Natural killer cell (primary cell): ENCODE results near the gene SRMS. TPM values are rescaled to one million over a fixed set of nuclear protein-coding genes. Genes with fewer than 3 reads are reported as not detected.

ENCODE experiments used
- ATAC-seq, 3 donors: fragments of 150-1000 bp in 2 of 3; fragments of 200-7000 bp in 1 of 3; cut with Tn5 transposase; 1 replicate in 1 of 3; 2 replicates in 2 of 3; pipeline ENCODE4 v1.10.0; 2021; ENCODE audit warnings: mild to moderate bottlenecking in 2 of 3, moderate library complexity in 2 of 3
- DNase-seq, 2 donors: peaks; one replicate each; pipeline versions ENCODE4 v3.0.0 to v3.0.0-alpha.2; 2013 to 2021; ENCODE audit warnings: mixed read lengths in 1 of 2
- H3K27ac ChIP-seq: one replicate; pipeline ENCODE4 v1.5.1; 2013; ENCODE audit warnings: mild to moderate bottlenecking, low read length
- H3K27me3 ChIP-seq: one replicate; pipeline ENCODE4 v1.6.1; 2013; ENCODE audit warnings: low read length; ENCODE audit not compliant: control insufficient read depth, insufficient read depth
- H3K36me3 ChIP-seq: one replicate; pipeline ENCODE4 v1.6.1; 2013; ENCODE audit warnings: low read length; ENCODE audit not compliant: control insufficient read depth, insufficient read depth
- H3K4me1 ChIP-seq: one replicate; pipeline ENCODE4 v1.6.1; 2013; ENCODE audit warnings: low read length; ENCODE audit not compliant: control insufficient read depth, insufficient read depth
- H3K4me3 ChIP-seq: one replicate; pipeline ENCODE4 v1.5.1; 2013; ENCODE audit warnings: low read length
- H3K9me3 ChIP-seq: one replicate; pipeline ENCODE4 v1.6.1; 2013; ENCODE audit warnings: low read length; ENCODE audit not compliant: control insufficient read depth, insufficient read depth
- H3K27ac Mint-ChIP-seq, 2 donors: one replicate each; pipeline ENCODE4 v1.8.0; 2022; ENCODE audit warnings: mild to moderate bottlenecking in 2 of 2, mixed read lengths in 2 of 2, moderate library complexity in 1 of 2
- H3K27me3 Mint-ChIP-seq, 2 donors: one replicate each; pipeline ENCODE4 v1.8.0; 2022; ENCODE audit warnings: low read depth in 2 of 2, mixed read lengths in 2 of 2
- H3K36me3 Mint-ChIP-seq: one replicate; pipeline ENCODE4 v1.8.0; 2022; ENCODE audit warnings: mixed read lengths
- H3K4me1 Mint-ChIP-seq, 2 donors: one replicate each; pipeline ENCODE4 v1.8.0; 2022; ENCODE audit warnings: mixed read lengths in 2 of 2
- H3K4me3 Mint-ChIP-seq: one replicate; pipeline ENCODE4 v1.8.0; 2022; ENCODE audit warnings: mild to moderate bottlenecking, moderate library complexity, mixed read lengths
- H3K9me3 Mint-ChIP-seq, 2 donors: one replicate each; pipeline ENCODE4 v1.8.0; 2022; ENCODE audit warnings: mixed read lengths in 2 of 2
- WGBS: methylation state at CpG from one replicate; pipeline ENCODE4 v1.1.7; 2013; ENCODE audit warnings: missing lambda C conversion rate; ENCODE audit not compliant: insufficient coverage; 5-methylcytosine and 5-hydroxymethylcytosine counted together
- intact Hi-C: fragments of 100-400 bp; cut with micrococcal nuclease; formaldehyde crosslinking; loops from one replicate; pipeline ENCODE4 v1.14.2; 2022
- total RNA-seq, 4 donors: library from RNA; stranded (reverse); fragments of 120-200 nt in 1 of 4; gene quantifications; one replicate each; pipeline versions ENCODE4 v1.2.3 to v1.2.4, GENCODE V29; 2013 to 2022
- TF ChIP-seq, protein P1 (sequence below): fragments of 200-600 bp; IDR thresholded peaks from one replicate; pipeline ENCODE4 v1.8.0; 2022; ENCODE audit warnings: antibody characterized with exemption

The SRMS gene
- total RNA-seq, 3 donors from 2014 or later (not counting 1 experiment from before 2014, with no cell fraction given) = 0.16 to 0.23 TPM; not detected in 1

DNA sequence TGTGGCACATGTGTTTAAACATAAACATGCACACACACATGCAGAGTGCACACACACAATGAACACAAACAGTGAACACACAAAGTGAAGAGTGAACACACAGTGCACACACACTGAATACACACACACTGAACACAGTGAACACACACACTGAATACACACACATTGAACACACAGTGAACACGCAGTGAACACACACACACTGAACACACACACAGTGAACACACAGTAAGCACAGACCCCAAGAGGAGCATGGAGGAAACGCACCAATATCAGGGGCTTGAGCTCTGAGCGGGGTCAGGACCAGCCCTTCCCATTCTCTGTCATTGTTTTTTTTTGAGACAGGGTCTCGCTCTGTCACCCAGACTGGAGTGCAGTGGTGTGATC is 43.6 kb upstream of the SRMS start:
- H3K27me3 ChIP-seq = no peaks in the 10 kb centered on the region
- 91% methylated on average over 4 of the region's 4 CpGs for WGBS
- Mint-ChIP-seq H3K4me3 (no peak overlapping the region), H3K27me3 (no peaks in the 10 kb centered on the region), H3K4me1 (no peaks in the 10 kb centered on the region), H3K36me3 (no peaks in the 10 kb centered on the region), H3K9me3 (no peaks in the 10 kb centered on the region), H3K27ac (no peak overlapping the region)
- H3K36me3 ChIP-seq = peaks cover 48% of the 10 kb centered on the region
- no peaks in the 10 kb centered on the region for H3K4me1 ChIP-seq
- H3K27ac ChIP-seq = no peak overlapping the region
- no peaks in the 10 kb centered on the region for H3K9me3 ChIP-seq
- H3K4me3 ChIP-seq = no peak overlapping the region
- ATAC-seq (no peak), DNase-seq (no peak)
- TF ChIP-seq, protein P1, sequence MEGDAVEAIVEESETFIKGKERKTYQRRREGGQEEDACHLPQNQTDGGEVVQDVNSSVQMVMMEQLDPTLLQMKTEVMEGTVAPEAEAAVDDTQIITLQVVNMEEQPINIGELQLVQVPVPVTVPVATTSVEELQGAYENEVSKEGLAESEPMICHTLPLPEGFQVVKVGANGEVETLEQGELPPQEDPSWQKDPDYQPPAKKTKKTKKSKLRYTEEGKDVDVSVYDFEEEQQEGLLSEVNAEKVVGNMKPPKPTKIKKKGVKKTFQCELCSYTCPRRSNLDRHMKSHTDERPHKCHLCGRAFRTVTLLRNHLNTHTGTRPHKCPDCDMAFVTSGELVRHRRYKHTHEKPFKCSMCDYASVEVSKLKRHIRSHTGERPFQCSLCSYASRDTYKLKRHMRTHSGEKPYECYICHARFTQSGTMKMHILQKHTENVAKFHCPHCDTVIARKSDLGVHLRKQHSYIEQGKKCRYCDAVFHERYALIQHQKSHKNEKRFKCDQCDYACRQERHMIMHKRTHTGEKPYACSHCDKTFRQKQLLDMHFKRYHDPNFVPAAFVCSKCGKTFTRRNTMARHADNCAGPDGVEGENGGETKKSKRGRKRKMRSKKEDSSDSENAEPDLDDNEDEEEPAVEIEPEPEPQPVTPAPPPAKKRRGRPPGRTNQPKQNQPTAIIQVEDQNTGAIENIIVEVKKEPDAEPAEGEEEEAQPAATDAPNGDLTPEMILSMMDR = no peak
- intact Hi-C loops = no loop called here

DNA sequence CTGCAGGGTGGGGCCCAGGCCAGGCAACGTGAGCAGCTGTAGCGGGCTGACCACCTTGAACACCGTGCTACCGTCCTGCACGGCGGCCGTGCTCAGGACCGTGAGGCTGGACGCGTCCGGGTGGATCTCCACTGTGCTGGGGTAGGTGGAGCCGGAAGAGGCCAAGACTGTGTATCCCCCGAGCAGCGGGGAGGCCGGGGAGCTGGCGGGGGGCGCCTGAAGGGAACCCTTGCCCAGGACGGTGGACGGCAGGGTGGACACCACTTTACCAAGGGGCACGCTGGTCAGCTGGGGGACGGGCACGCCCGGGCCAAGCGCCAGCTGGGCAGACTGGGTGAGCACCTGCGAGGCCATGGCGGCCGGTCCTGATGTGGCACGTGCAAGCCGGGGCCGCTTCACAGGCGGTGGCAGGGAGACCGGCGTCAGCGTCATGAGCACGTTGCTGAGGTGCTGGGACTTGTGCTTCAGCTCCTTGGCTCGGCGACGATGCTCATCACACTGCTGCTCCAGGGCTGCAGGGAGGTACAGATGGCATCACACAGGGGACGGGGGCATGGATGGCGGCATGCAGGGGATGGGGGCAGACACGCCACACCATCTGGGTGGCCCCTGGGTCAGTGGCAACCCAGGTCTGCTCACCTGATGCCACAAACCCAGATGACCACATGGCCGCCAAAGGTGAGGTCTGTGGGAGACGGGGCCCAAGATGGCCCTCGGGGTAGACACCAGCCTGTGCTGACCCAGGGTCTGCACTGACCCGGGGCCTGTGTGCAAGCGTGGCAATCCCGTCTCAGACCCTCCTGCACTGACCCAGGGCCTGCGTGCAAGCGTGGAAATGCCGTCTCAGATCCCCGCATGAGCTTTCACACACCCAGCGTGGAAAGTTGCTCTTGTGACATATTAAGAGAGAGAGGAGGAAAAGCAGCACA is 42.9 kb upstream of the SRMS start:
- DNase-seq (no peak), ATAC-seq (no peak)
- no peak overlapping the region for H3K4me3 ChIP-seq
- no peak overlapping the region for H3K27ac Mint-ChIP-seq
- intact Hi-C loops = no loop called here
- H3K9me3 ChIP-seq = no peaks in the 10 kb centered on the region
- WGBS = 96% methylated on average over 52 of the region's 52 CpGs
- peaks cover 46% of the 10 kb centered on the region for H3K36me3 ChIP-seq
- H3K27me3 Mint-ChIP-seq = no peaks in the 10 kb centered on the region
- no peaks in the 10 kb centered on the region for H3K27me3 ChIP-seq
- H3K9me3 Mint-ChIP-seq = no peaks in the 10 kb centered on the region
- TF ChIP-seq, protein P1 = no peak
- H3K4me3 Mint-ChIP-seq = no peak overlapping the region
- no peaks in the 10 kb centered on the region for H3K4me1 Mint-ChIP-seq
- no peaks in the 10 kb centered on the region for H3K4me1 ChIP-seq
- no peak overlapping the region for H3K27ac ChIP-seq
- no peaks in the 10 kb centered on the region for H3K36me3 Mint-ChIP-seq

DNA sequence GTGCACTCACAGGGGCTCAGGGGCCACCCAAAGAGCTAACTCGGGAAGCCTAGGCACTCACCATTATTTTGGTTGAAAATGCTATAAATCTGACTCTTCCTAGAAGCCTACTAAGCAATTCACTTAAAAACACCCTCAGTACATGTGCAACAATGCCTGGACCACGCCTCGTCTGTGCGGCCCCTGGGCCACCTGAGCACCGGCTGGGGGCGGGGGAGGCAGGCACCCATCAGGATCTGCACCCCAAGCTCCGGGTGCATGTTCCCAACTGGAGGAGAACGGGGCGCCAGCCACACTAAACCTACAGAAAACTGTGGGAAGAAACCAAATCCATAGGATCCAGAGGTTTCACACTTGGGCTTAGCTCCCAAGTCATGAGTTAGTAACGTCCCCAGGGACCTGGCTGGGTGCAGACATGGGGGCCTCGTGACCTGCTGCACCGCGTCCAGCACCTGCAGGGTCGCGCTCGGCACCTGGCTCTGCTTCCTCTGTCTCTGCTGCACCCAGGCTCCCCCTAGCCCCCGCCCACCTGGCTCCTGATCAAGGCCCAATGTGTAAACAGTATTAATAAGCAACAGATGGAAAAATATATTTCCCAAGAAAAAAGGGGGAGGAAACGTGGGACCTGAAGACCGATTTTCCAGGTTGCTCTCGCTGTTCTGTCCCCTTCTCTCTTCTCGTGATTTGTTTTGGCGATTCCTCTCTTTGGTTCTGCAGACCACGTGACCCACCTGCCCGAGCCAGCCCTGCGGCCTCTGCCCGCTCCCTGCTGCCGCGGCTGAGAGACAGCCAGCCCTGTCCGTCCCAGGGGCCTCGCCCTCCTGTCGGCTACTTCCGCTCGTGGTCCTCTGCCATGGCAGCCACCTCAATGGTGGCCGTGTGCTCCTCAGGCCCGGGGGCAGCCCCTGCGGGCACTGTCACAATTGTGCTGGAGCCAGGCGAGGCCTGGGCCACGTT is 42.0 kb upstream of the SRMS start:
- 95% methylated on average over 38 of the region's 38 CpGs for WGBS
- DNase-seq (no peak), ATAC-seq (no peak)
- intact Hi-C loops = no loop called here
- Mint-ChIP-seq H3K27me3 (no peaks in the 10 kb centered on the region), H3K4me3 (no peak overlapping the region), H3K4me1 (no peaks in the 10 kb centered on the region), H3K36me3 (no peaks in the 10 kb centered on the region), H3K9me3 (no peaks in the 10 kb centered on the region), H3K27ac (no peak overlapping the region)
- H3K27me3 ChIP-seq = no peaks in the 10 kb centered on the region
- no peaks in the 10 kb centered on the region for H3K4me1 ChIP-seq
- H3K27ac ChIP-seq = no peak overlapping the region
- TF ChIP-seq, protein P1 = no peak
- peaks cover 42% of the 10 kb centered on the region for H3K36me3 ChIP-seq
- no peaks in the 10 kb centered on the region for H3K9me3 ChIP-seq
- no peak overlapping the region for H3K4me3 ChIP-seq
